Astrocyte (in vitro differentiated cells and primary cell): ENCODE measurements around the gene BDNF. TPM values are rescaled to one million over a fixed set of nuclear protein-coding genes. Genes with fewer than 3 reads are reported as not detected.

Experiments
- DNase-seq: peaks from one replicate; pipeline ENCODE4 v3.0.0-alpha.2; 2010; ENCODE audit warnings: low read depth
- FAIRE-seq: peaks from 2 replicates; lab custom pipeline; 2011; peaks lifted over from hg19 to GRCh38; lab: Jason Lieb, UNC
- H2AFZ ChIP-seq: 2 replicates; pipeline ENCODE4 v1.6.0; 2012; ENCODE audit warnings: low read depth, low read length, inconsistent platforms
- H3K27ac ChIP-seq: 2 replicates; pipeline ENCODE4 v1.5.1; 2011; ENCODE audit warnings: low read depth, low read length, inconsistent platforms
- H3K27me3 ChIP-seq: 2 replicates; pipeline ENCODE4 v1.6.0; 2011; ENCODE audit warnings: low read length, inconsistent platforms; ENCODE audit not compliant: insufficient read depth
- H3K36me3 ChIP-seq: 2 replicates; pipeline ENCODE4 v1.5.1; 2011; ENCODE audit warnings: low read length, inconsistent platforms; ENCODE audit not compliant: insufficient read depth
- H3K4me1 ChIP-seq: 2 replicates; pipeline ENCODE4 v1.5.1; 2011; ENCODE audit warnings: low read length, inconsistent platforms; ENCODE audit not compliant: insufficient read depth
- H3K4me2 ChIP-seq: 2 replicates; pipeline ENCODE4 v1.6.0; 2012; ENCODE audit warnings: low read length, inconsistent platforms
- H3K4me3 ChIP-seq: 2 replicates; pipeline ENCODE4 v1.5.1; 2011; ENCODE audit warnings: low read depth, mild to moderate bottlenecking, low read length, inconsistent platforms; ENCODE audit not compliant: insufficient read depth
- H3K79me2 ChIP-seq: 2 replicates; pipeline ENCODE4 v1.6.0; 2012; ENCODE audit warnings: mild to moderate bottlenecking, low read length, inconsistent platforms; ENCODE audit not compliant: insufficient read depth
- H3K9ac ChIP-seq: 2 replicates; pipeline ENCODE4 v1.6.0; 2012; ENCODE audit warnings: mild to moderate bottlenecking, low read length, inconsistent platforms
- H3K9me3 ChIP-seq: 2 replicates; pipeline ENCODE4 v1.5.1; 2012; ENCODE audit warnings: low read depth, mild to moderate bottlenecking, low read length, inconsistent platforms; ENCODE audit not compliant: insufficient read depth
- H4K20me1 ChIP-seq: 2 replicates; pipeline ENCODE4 v1.6.0; 2012; ENCODE audit warnings: low read length, inconsistent platforms; ENCODE audit not compliant: insufficient read depth
- H3K27ac Mint-ChIP-seq: one replicate; pipeline ENCODE4 v1.8.0; 2021; ENCODE audit warnings: mild to moderate bottlenecking, mixed read lengths; ENCODE audit not compliant: unreplicated experiment
- H3K27me3 Mint-ChIP-seq: one replicate; pipeline ENCODE4 v1.8.0; 2021; ENCODE audit warnings: low read depth, mixed read lengths; ENCODE audit not compliant: unreplicated experiment
- H3K36me3 Mint-ChIP-seq: one replicate; pipeline ENCODE4 v1.8.0; 2021; ENCODE audit warnings: low read depth, mixed read lengths; ENCODE audit not compliant: unreplicated experiment
- H3K4me1 Mint-ChIP-seq: one replicate; pipeline ENCODE4 v1.8.0; 2021; ENCODE audit warnings: low read depth, mixed read lengths; ENCODE audit not compliant: unreplicated experiment
- H3K4me3 Mint-ChIP-seq: one replicate; pipeline ENCODE4 v1.8.0; 2021; ENCODE audit warnings: mild to moderate bottlenecking, moderate library complexity, mixed read lengths; ENCODE audit not compliant: unreplicated experiment
- H3K9me3 Mint-ChIP-seq: one replicate; pipeline ENCODE4 v1.8.0; 2021; ENCODE audit warnings: mild to moderate bottlenecking, mixed read lengths; ENCODE audit not compliant: unreplicated experiment
- EZH2 ChIP-seq: IDR thresholded peaks from 2 replicates; pipeline ENCODE4 v1.6.1; 2012; ENCODE audit warnings: mild to moderate bottlenecking, low read length, inconsistent platforms; ENCODE audit not compliant: insufficient read depth
- total RNA-seq: library from RNA; stranded (reverse); gene quantifications from 2 replicates; pipeline ENCODE4 v1.2.1, GENCODE V29; 2021
- TF ChIP-seq, protein P1 (sequence below): IDR thresholded peaks from 2 replicates; pipeline ENCODE4 v1.5.1; 2011; ENCODE audit warnings: low read depth, mild to moderate bottlenecking, inconsistent platforms, low read length, moderate library complexity; ENCODE audit not compliant: insufficient read depth

The BDNF gene
- total RNA-seq, 1 donor from 2014 or later, result 27.2 TPM

GRCh38 chr11:27660171-27660570 is 40.1 kb downstream of the BDNF start:
- Mint-ChIP-seq H3K27ac (no peak overlapping the region), H3K9me3 (no peaks in the 10 kb centered on the region), H3K4me3 (no peak overlapping the region), H3K4me1 (peaks cover 12% of the 10 kb centered on the region), H3K27me3 (no peaks in the 10 kb centered on the region), H3K36me3 (peaks cover 25% of the 10 kb centered on the region)
- no peak overlapping the region for H2AFZ ChIP-seq
- peaks cover 28% of the 10 kb centered on the region for H3K36me3 ChIP-seq
- no peak overlapping the region for H3K27ac ChIP-seq
- H3K9me3 ChIP-seq, result no peaks in the 10 kb centered on the region
- no peaks in the 10 kb centered on the region for H3K4me1 ChIP-seq
- no peak overlapping the region for H3K4me2 ChIP-seq
- peaks cover 90% of the 10 kb centered on the region for H3K79me2 ChIP-seq
- no peaks in the 10 kb centered on the region for H3K27me3 ChIP-seq
- TF ChIP-seq, protein P1, sequence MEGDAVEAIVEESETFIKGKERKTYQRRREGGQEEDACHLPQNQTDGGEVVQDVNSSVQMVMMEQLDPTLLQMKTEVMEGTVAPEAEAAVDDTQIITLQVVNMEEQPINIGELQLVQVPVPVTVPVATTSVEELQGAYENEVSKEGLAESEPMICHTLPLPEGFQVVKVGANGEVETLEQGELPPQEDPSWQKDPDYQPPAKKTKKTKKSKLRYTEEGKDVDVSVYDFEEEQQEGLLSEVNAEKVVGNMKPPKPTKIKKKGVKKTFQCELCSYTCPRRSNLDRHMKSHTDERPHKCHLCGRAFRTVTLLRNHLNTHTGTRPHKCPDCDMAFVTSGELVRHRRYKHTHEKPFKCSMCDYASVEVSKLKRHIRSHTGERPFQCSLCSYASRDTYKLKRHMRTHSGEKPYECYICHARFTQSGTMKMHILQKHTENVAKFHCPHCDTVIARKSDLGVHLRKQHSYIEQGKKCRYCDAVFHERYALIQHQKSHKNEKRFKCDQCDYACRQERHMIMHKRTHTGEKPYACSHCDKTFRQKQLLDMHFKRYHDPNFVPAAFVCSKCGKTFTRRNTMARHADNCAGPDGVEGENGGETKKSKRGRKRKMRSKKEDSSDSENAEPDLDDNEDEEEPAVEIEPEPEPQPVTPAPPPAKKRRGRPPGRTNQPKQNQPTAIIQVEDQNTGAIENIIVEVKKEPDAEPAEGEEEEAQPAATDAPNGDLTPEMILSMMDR, result no peak
- no peak for TF ChIP-seq EZH2
- no peak overlapping the region for H3K4me3 ChIP-seq
- FAIRE-seq, result no peak
- no peak for DNase-seq
- H3K9ac ChIP-seq, result no peak overlapping the region
- peaks cover 83% of the 10 kb centered on the region for H4K20me1 ChIP-seq

DNA sequence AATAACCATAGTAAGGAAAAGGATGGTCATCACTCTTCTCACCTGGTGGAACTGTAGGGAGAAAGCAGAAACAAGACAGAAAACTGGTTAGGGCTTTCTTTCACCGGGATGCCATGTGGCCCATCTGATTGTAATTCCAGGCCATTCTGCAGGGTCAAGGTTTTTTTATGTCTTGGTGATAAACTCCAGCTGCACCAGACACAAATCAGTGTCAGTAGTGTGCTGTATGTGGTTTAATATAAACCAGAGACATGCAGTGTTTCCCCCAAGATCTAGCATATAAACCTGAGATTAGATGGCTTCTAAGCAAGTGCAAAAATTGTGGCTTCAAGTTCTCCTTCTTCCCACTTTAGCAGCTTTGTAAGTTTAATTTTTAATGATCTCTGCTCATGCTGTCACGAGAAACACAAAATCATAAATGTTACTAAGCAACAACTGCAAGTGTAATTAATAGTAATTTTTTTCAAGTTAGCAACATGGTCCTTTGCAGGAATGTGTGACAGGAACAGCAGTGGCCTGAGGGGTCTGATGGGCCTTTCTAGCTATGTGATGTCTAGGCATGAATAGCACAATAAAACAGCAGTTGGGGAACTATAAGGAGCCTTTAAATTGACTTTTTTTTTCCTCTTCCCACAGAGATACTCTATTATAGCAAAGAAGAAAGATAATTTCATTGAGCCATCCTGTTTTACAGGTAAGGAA is 41.6 kb downstream of the BDNF start:
- Mint-ChIP-seq H3K4me3 (no peak overlapping the region), H3K27me3 (no peaks in the 10 kb centered on the region), H3K9me3 (no peaks in the 10 kb centered on the region), H3K36me3 (peaks cover 24% of the 10 kb centered on the region), H3K4me1 (peaks cover 12% of the 10 kb centered on the region), H3K27ac (no peak overlapping the region)
- H3K36me3 ChIP-seq, result peaks cover 31% of the 10 kb centered on the region
- H3K79me2 ChIP-seq, result peaks cover 75% of the 10 kb centered on the region
- DNase-seq (no peak), FAIRE-seq (no peak)
- no peak overlapping the region for H3K9ac ChIP-seq
- TF ChIP-seq, protein P1, result no peak
- TF ChIP-seq EZH2, result no peak
- no peaks in the 10 kb centered on the region for H3K27me3 ChIP-seq
- H3K4me1 ChIP-seq, result no peaks in the 10 kb centered on the region
- no peak overlapping the region for H3K4me2 ChIP-seq
- peaks cover 77% of the 10 kb centered on the region for H4K20me1 ChIP-seq
- no peak overlapping the region for H3K27ac ChIP-seq
- no peak overlapping the region for H2AFZ ChIP-seq
- H3K4me3 ChIP-seq, result no peak overlapping the region
- no peaks in the 10 kb centered on the region for H3K9me3 ChIP-seq

DNA sequence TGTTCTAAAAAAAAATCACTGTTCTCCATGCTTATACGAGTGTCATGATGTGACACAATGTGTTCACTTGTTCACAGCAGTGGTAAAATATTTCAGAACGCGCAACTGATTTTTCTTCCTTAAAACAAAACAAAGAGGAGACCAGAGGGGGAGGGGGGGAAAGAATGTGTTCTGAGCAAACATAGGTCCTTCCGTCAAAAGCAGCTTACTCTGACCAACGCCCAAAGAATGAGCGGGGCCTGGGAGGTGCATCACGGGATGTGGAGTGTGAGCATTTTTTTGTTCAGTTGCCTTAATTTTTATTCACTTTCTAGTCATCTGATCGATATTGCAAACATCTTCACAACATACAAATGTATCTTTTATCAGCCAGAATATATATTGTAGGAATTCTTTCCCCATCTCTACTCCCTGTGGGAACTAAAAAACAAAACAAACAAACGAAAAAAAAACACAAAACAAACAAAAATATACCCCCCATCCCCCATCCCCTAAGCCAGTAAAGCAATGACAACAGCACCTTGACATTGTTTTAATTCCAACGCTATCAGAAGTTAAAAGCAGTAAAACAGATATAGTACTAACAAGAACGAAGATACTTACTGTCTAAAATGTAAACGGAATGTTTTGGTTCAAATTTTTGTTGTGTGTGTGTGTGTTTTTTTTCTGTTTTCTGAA is 43.3 kb downstream of the BDNF start:
- Mint-ChIP-seq H3K27ac (peak overlapping the region; percentile 56), H3K36me3 (peaks cover 24% of the 10 kb centered on the region), H3K9me3 (no peaks in the 10 kb centered on the region), H3K27me3 (no peaks in the 10 kb centered on the region), H3K4me3 (no peak overlapping the region), H3K4me1 (peaks cover 10% of the 10 kb centered on the region)
- DNase-seq, result no peak
- no peaks in the 10 kb centered on the region for H3K9me3 ChIP-seq
- TF ChIP-seq, protein P1, result no peak
- TF ChIP-seq EZH2, result no peak
- H3K79me2 ChIP-seq, result peaks cover 57% of the 10 kb centered on the region
- no peaks in the 10 kb centered on the region for H3K4me1 ChIP-seq
- no peak for FAIRE-seq
- H3K9ac ChIP-seq, result no peak overlapping the region
- H2AFZ ChIP-seq, result no peak overlapping the region
- H4K20me1 ChIP-seq, result peaks cover 62% of the 10 kb centered on the region
- H3K27me3 ChIP-seq, result no peaks in the 10 kb centered on the region
- H3K4me3 ChIP-seq, result no peak overlapping the region
- peaks cover 31% of the 10 kb centered on the region for H3K36me3 ChIP-seq
- H3K4me2 ChIP-seq, result no peak overlapping the region
- H3K27ac ChIP-seq, result no peak overlapping the region
